ENCODE results near the gene GTF3C4.

GRCh38 chr9:132699956-132700355 is 29.7 kb downstream of the GTF3C4 start:
- TF ChIP-seq CTCF (conservative IDR thresholded peaks at IDR 0.05; ENCODE audit: low read depth, low read length), result no peak
- no peak for TF ChIP-seq EZH2 (IDR thresholded peaks at IDR 0.05; ENCODE audit: borderline replicate concordance, low read depth, low read length, poor library complexity, severe bottlenecking)

Data from A673 (cell line).